Nephron (organoid): ENCODE results near the gene OPRM1.

Experiments used
- H3K27ac Mint-ChIP-seq, 3 experiments: 2 replicates each; pipeline ENCODE4 v1.8.0; 2020; ENCODE audit warnings: mixed read lengths in 3 of 3, mild to moderate bottlenecking in 2 of 3, moderate library complexity in 1 of 3
- H3K27me3 Mint-ChIP-seq: 2 replicates; pipeline ENCODE4 v1.8.0; 2021; ENCODE audit warnings: low read depth, mild to moderate bottlenecking, moderate library complexity, mixed read lengths
- H3K36me3 Mint-ChIP-seq: 2 replicates; pipeline ENCODE4 v1.8.0; 2020; ENCODE audit warnings: low read depth, mixed read lengths
- H3K4me1 Mint-ChIP-seq: 2 replicates; pipeline ENCODE4 v1.8.0; 2020; ENCODE audit warnings: mixed read lengths
- H3K4me3 Mint-ChIP-seq, 3 experiments: 2 replicates each; pipeline ENCODE4 v1.8.0; 2020; ENCODE audit warnings: mild to moderate bottlenecking in 3 of 3, mixed read lengths in 3 of 3, moderate library complexity in 2 of 3
- H3K9me3 Mint-ChIP-seq: 2 replicates; pipeline ENCODE4 v1.8.0; 2020; ENCODE audit warnings: mixed read lengths
- TF ChIP-seq, protein P1 (sequence below), 3 experiments: fragments of 200-600 bp; sonication (generic); IDR thresholded peaks; one replicate each; pipeline ENCODE4 v1.5.0; 2021; ENCODE audit warnings: antibody characterized with exemption in 3 of 3; ENCODE audit not compliant: unreplicated experiment in 3 of 3

The OPRM1 gene

DNA sequence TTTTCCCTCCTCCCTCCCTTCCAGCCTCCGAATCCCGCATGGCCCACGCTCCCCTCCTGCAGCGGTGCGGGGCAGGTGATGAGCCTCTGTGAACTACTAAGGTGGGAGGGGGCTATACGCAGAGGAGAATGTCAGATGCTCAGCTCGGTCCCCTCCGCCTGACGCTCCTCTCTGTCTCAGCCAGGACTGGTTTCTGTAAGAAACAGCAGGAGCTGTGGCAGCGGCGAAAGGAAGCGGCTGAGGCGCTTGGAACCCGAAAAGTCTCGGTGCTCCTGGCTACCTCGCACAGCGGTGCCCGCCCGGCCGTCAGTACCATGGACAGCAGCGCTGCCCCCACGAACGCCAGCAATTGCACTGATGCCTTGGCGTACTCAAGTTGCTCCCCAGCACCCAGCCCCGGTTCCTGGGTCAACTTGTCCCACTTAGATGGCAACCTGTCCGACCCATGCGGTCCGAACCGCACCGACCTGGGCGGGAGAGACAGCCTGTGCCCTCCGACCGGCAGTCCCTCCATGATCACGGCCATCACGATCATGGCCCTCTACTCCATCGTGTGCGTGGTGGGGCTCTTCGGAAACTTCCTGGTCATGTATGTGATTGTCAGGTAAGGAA, at the start of gene OPRM1:
Gene OPRM1 (plus strand): TSS at position 10 of the 612 bp plus-strand sequence. CDS start 305 bp downstream, at position 315.
- peaks cover 41% of the 10 kb centered on the region for H3K27me3 Mint-ChIP-seq
- H3K27ac Mint-ChIP-seq = no peak within 1 kb of the TSS
- H3K36me3 Mint-ChIP-seq = no peaks in the 10 kb centered on the region
- TF ChIP-seq, protein P1, sequence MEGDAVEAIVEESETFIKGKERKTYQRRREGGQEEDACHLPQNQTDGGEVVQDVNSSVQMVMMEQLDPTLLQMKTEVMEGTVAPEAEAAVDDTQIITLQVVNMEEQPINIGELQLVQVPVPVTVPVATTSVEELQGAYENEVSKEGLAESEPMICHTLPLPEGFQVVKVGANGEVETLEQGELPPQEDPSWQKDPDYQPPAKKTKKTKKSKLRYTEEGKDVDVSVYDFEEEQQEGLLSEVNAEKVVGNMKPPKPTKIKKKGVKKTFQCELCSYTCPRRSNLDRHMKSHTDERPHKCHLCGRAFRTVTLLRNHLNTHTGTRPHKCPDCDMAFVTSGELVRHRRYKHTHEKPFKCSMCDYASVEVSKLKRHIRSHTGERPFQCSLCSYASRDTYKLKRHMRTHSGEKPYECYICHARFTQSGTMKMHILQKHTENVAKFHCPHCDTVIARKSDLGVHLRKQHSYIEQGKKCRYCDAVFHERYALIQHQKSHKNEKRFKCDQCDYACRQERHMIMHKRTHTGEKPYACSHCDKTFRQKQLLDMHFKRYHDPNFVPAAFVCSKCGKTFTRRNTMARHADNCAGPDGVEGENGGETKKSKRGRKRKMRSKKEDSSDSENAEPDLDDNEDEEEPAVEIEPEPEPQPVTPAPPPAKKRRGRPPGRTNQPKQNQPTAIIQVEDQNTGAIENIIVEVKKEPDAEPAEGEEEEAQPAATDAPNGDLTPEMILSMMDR (IDR thresholded peaks at IDR 0.05; ENCODE audit: unreplicated experiment in 3 of 3) = no peak
- H3K9me3 Mint-ChIP-seq = peaks cover 3% of the 10 kb centered on the region
- H3K4me3 Mint-ChIP-seq = peak within 1 kb of the TSS in 1 of 3 experiments; percentile 19
- H3K4me1 Mint-ChIP-seq = no peaks in the 10 kb centered on the region

DNA sequence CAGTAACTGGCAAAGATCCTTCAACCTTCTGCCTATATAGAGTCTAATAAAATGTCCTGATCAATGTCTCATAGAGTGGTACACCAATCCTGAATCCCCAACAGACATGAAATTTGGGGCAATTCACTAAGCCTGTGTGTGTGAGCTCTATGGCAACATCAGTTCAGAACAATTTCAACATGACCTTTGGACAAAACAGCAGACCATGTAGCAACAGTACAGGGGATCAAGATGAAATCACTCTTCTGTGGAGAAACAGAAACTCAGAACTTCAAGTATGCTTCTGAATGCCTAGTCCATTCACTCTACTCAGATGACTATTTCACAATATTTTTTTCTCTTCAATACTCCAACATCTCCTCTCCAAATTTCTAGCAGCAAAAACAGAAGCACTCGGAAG, 49.1 kb upstream of the OPRM1 start:
- no peak overlapping the region for H3K4me3 Mint-ChIP-seq
- H3K9me3 Mint-ChIP-seq = no peaks in the 10 kb centered on the region
- H3K27me3 Mint-ChIP-seq = peaks cover 5% of the 10 kb centered on the region
- TF ChIP-seq, protein P1 (IDR thresholded peaks at IDR 0.05; ENCODE audit: unreplicated experiment in 3 of 3) = no peak
- H3K27ac Mint-ChIP-seq = no peak overlapping the region
- no peaks in the 10 kb centered on the region for H3K36me3 Mint-ChIP-seq
- no peaks in the 10 kb centered on the region for H3K4me1 Mint-ChIP-seq

DNA sequence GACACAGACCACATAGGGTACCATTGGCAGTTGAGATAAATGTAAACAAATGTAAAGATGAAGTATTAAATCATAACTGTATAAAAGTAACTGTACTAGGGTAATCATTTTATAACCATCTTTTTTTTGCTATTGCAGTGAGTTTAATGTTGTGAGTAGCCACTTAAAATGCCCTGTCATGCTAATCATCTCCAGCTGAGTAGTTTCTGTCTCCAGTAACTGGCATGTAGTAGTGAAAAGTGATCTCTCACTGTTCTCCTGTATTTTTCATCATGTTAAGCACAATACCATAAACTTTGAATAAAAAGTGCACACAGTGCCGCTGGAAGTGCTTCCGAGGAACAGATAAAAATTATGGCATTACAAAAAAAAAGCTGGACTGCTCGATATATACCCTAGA, 45.0 kb upstream of the OPRM1 start:
- Mint-ChIP-seq H3K4me1 (no peaks in the 10 kb centered on the region), H3K9me3 (no peaks in the 10 kb centered on the region), H3K27ac (no peak overlapping the region), H3K4me3 (no peak overlapping the region), H3K36me3 (no peaks in the 10 kb centered on the region), H3K27me3 (peaks cover 9% of the 10 kb centered on the region)
- TF ChIP-seq, protein P1 (IDR thresholded peaks at IDR 0.05; ENCODE audit: unreplicated experiment in 3 of 3) = no peak

DNA sequence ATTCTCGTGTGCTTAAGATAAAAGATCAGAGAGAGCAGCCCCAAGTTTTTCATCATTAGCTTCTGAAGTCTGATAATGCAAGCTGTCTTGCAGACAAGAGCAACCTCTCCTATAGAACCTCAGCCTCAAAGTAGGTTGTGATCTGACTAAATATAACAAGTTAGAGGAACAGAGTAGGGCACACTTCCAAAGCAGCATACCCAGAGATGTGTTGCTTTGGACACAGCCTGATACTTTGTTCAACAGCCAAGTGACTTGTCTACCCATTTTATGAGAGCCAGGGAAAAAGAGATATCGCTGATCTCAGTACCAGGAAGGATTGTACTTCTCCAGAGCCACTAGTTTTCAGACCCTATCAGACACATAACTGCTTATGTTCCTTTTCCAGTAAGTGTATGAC, 44.2 kb upstream of the OPRM1 start:
- H3K4me1 Mint-ChIP-seq = no peaks in the 10 kb centered on the region
- H3K4me3 Mint-ChIP-seq = no peak overlapping the region
- H3K27me3 Mint-ChIP-seq = peaks cover 9% of the 10 kb centered on the region
- H3K27ac Mint-ChIP-seq = no peak overlapping the region
- H3K9me3 Mint-ChIP-seq = no peaks in the 10 kb centered on the region
- H3K36me3 Mint-ChIP-seq = no peaks in the 10 kb centered on the region
- TF ChIP-seq, protein P1 (IDR thresholded peaks at IDR 0.05; ENCODE audit: unreplicated experiment in 3 of 3) = no peak

DNA sequence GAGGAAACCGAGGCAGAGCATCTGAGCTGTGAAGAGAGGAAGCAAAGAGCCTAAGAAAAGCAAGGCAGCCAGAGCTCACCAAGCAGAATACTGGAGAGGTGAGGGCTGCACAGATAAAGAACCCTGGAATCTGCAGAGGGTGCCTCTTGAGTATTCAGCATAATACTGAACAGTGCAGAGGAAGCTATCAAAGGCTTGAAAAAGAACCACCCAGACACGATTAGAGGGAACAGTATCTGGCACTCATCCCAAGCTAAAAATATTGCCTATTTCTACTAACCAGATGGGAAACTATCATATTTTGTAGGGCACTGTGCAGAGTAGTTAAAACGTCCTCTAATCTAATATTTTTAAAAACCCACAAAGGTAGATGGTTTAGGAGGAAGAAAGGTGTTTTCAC, 41.8 kb upstream of the OPRM1 start:
- H3K27me3 Mint-ChIP-seq = peaks cover 4% of the 10 kb centered on the region
- H3K9me3 Mint-ChIP-seq = no peaks in the 10 kb centered on the region
- no peak overlapping the region for H3K4me3 Mint-ChIP-seq
- H3K4me1 Mint-ChIP-seq = no peaks in the 10 kb centered on the region
- H3K27ac Mint-ChIP-seq = no peak overlapping the region
- TF ChIP-seq, protein P1 (IDR thresholded peaks at IDR 0.05; ENCODE audit: unreplicated experiment in 3 of 3) = no peak
- no peaks in the 10 kb centered on the region for H3K36me3 Mint-ChIP-seq
